HepG2 (cell line): Measurements from ENCODE around the gene FBXO24. TPM values are rescaled to one million over a fixed set of nuclear protein-coding genes. Genes with fewer than 3 reads are reported as not detected.

Experiments
- DRAP1 ChIP-seq: IDR thresholded peaks from 2 replicates; pipeline ENCODE4 v1.6.1; 2016; ENCODE audit warnings: missing genetic modification reagents, missing compliant biosample characterization
- E2F5 ChIP-seq: sonication (generic); formaldehyde crosslinking; conservative IDR thresholded peaks from 2 replicates; pipeline ENCODE4 v1.4.0; 2020; ENCODE audit warnings: missing genetic modification reagents
- HDAC2 ChIP-seq: sonication (generic); formaldehyde crosslinking; IDR thresholded peaks from 2 replicates; pipeline ENCODE4 v1.4.0; 2020; ENCODE audit warnings: missing genetic modification reagents
- ISL2 ChIP-seq: sonication (generic); formaldehyde crosslinking; IDR thresholded peaks from 2 replicates; pipeline ENCODE4 v1.5.0; 2020; ENCODE audit warnings: missing genetic modification reagents
- KDM1A ChIP-seq: IDR thresholded peaks from 2 replicates; pipeline ENCODE4 v1.6.1; 2016; ENCODE audit warnings: missing compliant biosample characterization
- MTA1 ChIP-seq: sonication (generic); formaldehyde crosslinking; IDR thresholded peaks from 2 replicates; pipeline ENCODE4 v1.4.0; 2020; ENCODE audit warnings: missing genetic modification reagents, mild to moderate bottlenecking, borderline replicate concordance
- MTA3 ChIP-seq: sonication (generic); formaldehyde crosslinking; IDR thresholded peaks from 2 replicates; pipeline ENCODE4 v1.4.0; 2020; ENCODE audit warnings: missing genetic modification reagents
- SKIL ChIP-seq: sonication (generic); formaldehyde crosslinking; IDR thresholded peaks from 2 replicates; pipeline ENCODE4 v1.8.0; 2022; ENCODE audit warnings: missing genetic modification reagents, mild to moderate bottlenecking, moderate library complexity, borderline replicate concordance
- TBP ChIP-seq: sonication (generic); formaldehyde crosslinking; IDR thresholded peaks from 2 replicates; pipeline ENCODE4 v1.5.0; 2020; ENCODE audit warnings: missing genetic modification reagents
- TCF12 ChIP-seq, 2 experiments: fragments of 450-650 bp in 1 of 2; sonication (generic) in 1 of 2; formaldehyde crosslinking in 1 of 2; IDR thresholded peaks; 2 replicates each; pipeline versions ENCODE4 v1.6.1 to v1.8.0; 2017 to 2022; ENCODE audit warnings: antibody characterized with exemption in 1 of 2, mild to moderate bottlenecking in 1 of 2, missing genetic modification reagents in 1 of 2, moderate library complexity in 1 of 2
- TEAD3 ChIP-seq: optimal IDR thresholded peaks from 2 replicates; pipeline ENCODE3; 2016; ENCODE audit warnings: borderline replicate concordance
- TFAP4 ChIP-seq: sonication (generic); IDR thresholded peaks from 2 replicates; pipeline ENCODE4 v1.6.1; 2016; ENCODE audit warnings: low read depth, borderline replicate concordance
- ZFX ChIP-seq: sonication (generic); formaldehyde crosslinking; IDR thresholded peaks from 2 replicates; pipeline ENCODE4 v1.4.0; 2020; ENCODE audit warnings: mild to moderate bottlenecking, low read depth, missing genetic modification reagents, moderate library complexity
- ZFY ChIP-seq: sonication (generic); formaldehyde crosslinking; IDR thresholded peaks from 2 replicates; pipeline ENCODE4 v1.4.0; 2020; ENCODE audit warnings: missing genetic modification reagents
- ZMAT5 ChIP-seq: sonication (generic); formaldehyde crosslinking; IDR thresholded peaks from 2 replicates; pipeline ENCODE4 v1.5.0; 2020; ENCODE audit warnings: mild to moderate bottlenecking, low read depth, missing genetic modification reagents, borderline replicate concordance
- ZNF101 ChIP-seq: sonication (generic); formaldehyde crosslinking; IDR thresholded peaks from 2 replicates; pipeline ENCODE4 v1.4.0; 2020; ENCODE audit warnings: mild to moderate bottlenecking, low read depth, missing genetic modification reagents, borderline replicate concordance
- ZNF230 ChIP-seq: sonication (generic); formaldehyde crosslinking; IDR thresholded peaks from 2 replicates; pipeline ENCODE4 v1.4.0; 2020; ENCODE audit warnings: mild to moderate bottlenecking, missing genetic modification reagents
- ZNF274 ChIP-seq: sonication (generic); formaldehyde crosslinking; IDR thresholded peaks from 2 replicates; pipeline ENCODE4 v1.5.1; 2020; ENCODE audit warnings: mild to moderate bottlenecking, missing genetic modification reagents
- ZNF33B ChIP-seq: sonication (generic); formaldehyde crosslinking; IDR thresholded peaks from 2 replicates; pipeline ENCODE4 v1.5.1; 2020; ENCODE audit warnings: mild to moderate bottlenecking, missing genetic modification reagents
- ZNF367 ChIP-seq: sonication (generic); formaldehyde crosslinking; IDR thresholded peaks from 2 replicates; pipeline ENCODE4 v1.4.0; 2020; ENCODE audit warnings: missing genetic modification reagents, borderline replicate concordance
- ZNF501 ChIP-seq: sonication (generic); formaldehyde crosslinking; IDR thresholded peaks from 2 replicates; pipeline ENCODE4 v1.5.1; 2020; ENCODE audit warnings: mild to moderate bottlenecking, moderate library complexity, missing genetic modification reagents
- ZNF552 ChIP-seq: sonication (generic); formaldehyde crosslinking; IDR thresholded peaks from 2 replicates; pipeline ENCODE4 v1.9.0; 2022; ENCODE audit warnings: missing genetic modification reagents, mild to moderate bottlenecking, borderline replicate concordance
- ZXDC ChIP-seq: sonication (generic); formaldehyde crosslinking; IDR thresholded peaks from 2 replicates; pipeline ENCODE4 v1.5.0; 2020; ENCODE audit warnings: mild to moderate bottlenecking, missing genetic modification reagents
- polyA plus RNA-seq, 8 experiments: library from polyadenylated mRNA; depleted of rRNA in 3 of 8; stranded (reverse) in 7 of 8; unstranded in 1 of 8; fragments of >200 nt; fragmentation: Illumina TruSeq in 4 of 8; extraction: Trizol in 4 of 8; gene quantifications; 2 replicates each; pipeline versions ENCODE4 v1.2.1 to v1.2.3, GENCODE V29; 2011 to 2016; ENCODE audit warnings: low read depth in 4 of 8, missing spikeins in 1 of 8, mixed read lengths in 1 of 8; ENCODE audit not compliant: insufficient read depth in 1 of 8
- total RNA-seq, 5 experiments: library from RNA; depleted of rRNA; stranded (reverse); fragments of >200 nt; fragmentation: Illumina TruSeq; extraction: Trizol; gene quantifications; 2 replicates each; pipeline ENCODE4 v1.2.3, GENCODE V29; 2016; ENCODE audit warnings: low read depth in 1 of 5

The FBXO24 gene
- total and polyA plus RNA-seq, 2 of the 13 experiments (the other 11 are each of a cell fraction or from before 2014, with no cell fraction given), result 0.20 to 0.55 TPM

- 0 out of 2 replicates have a peak, but pooled peaks have one; percentile 35 for TF ChIP-seq SKIL (CRISPR knock-in tag)
- no peak for TF ChIP-seq ZMAT5 (CRISPR knock-in tag)
- TF ChIP-seq ZXDC, result no peak
- no peak for TF ChIP-seq ZNF552 (CRISPR knock-in tag)
- TF ChIP-seq TBP (CRISPR knock-in tag), result no peak
- 0 out of 2 replicates have a peak, but pooled peaks have one; percentile 17 for TF ChIP-seq KDM1A (CRISPR knock-in tag)
- no peak; the same call in 1 of the 2 replicates for TF ChIP-seq HDAC2
- no peak for TF ChIP-seq ZFY (CRISPR knock-in tag)
- TF ChIP-seq ZNF101, result no peak
- TF ChIP-seq ISL2, result peak; percentile 52; the same call in 1 of the 2 replicates
- no peak for TF ChIP-seq ZNF367 (CRISPR knock-in tag)
- TF ChIP-seq ZFX (CRISPR knock-in tag), result peak; percentile 32; the same call in 1 of the 2 replicates
- TF ChIP-seq ZNF230 (CRISPR knock-in tag), result no peak
- TF ChIP-seq TEAD3, result no peak
- TF ChIP-seq ZNF33B (CRISPR knock-in tag), result no peak
- TF ChIP-seq MTA1 (CRISPR knock-in tag), result no peak
- no peak for TF ChIP-seq E2F5 (CRISPR knock-in tag)
- no peak for TF ChIP-seq TCF12 (IDR thresholded peaks at IDR 0.05)
- no peak for TF ChIP-seq TCF12 (CRISPR knock-in tag; IDR thresholded peaks at IDR 0.05)
- TF ChIP-seq MTA3 (CRISPR knock-in tag), result no peak
- no peak for TF ChIP-seq ZNF501 (CRISPR knock-in tag)
- no peak for TF ChIP-seq TFAP4
- no peak for TF ChIP-seq ZNF274 (CRISPR knock-in tag)
- TF ChIP-seq DRAP1 (CRISPR knock-in tag), result peak; percentile 47; the same call in 1 of the 2 replicates
Measured at GRCh38 chr7:100544386-100544785, 41.7 kb upstream of the FBXO24 start (continued).
